Hepatocyte (in vitro differentiated cells): ENCODE data around the gene SOX18.

ENCODE experiments used
- CTCF ChIP-seq: fragments of 200-600 bp; sonication (generic); IDR thresholded peaks from 2 replicates; pipeline ENCODE4 v1.5.1; 2016; ENCODE audit warnings: antibody characterized with exemption, mild to moderate bottlenecking; ENCODE audit not compliant: poor library complexity
- EZH2 ChIP-seq: fragments of 200-600 bp; sonication (generic); IDR thresholded peaks from 2 replicates; pipeline ENCODE4 v1.6.1; 2016; ENCODE audit warnings: antibody characterized with exemption, mild to moderate bottlenecking, borderline replicate concordance
- EZH2phosphoT487 ChIP-seq: fragments of 200-600 bp; sonication (generic); IDR thresholded peaks from one replicate; pipeline ENCODE4 v1.6.1; 2018; ENCODE audit warnings: antibody characterized with exemption, mild to moderate bottlenecking, low read depth, moderate library complexity; ENCODE audit not compliant: unreplicated experiment, severe bottlenecking

GRCh38 chr20:64051033-64051452, 1.6 kb upstream of the SOX18 start:
- TF ChIP-seq EZH2: no peak
- no peak for TF ChIP-seq CTCF
- TF ChIP-seq EZH2phosphoT487: no peak
